Gastroesophageal sphincter (tissue), 3 donors: Measurements from ENCODE around the gene SLC40A1.

Experiments
- CTCF ChIP-seq, 4 experiments: fragments of 200-600 bp in 2 of 4; fragments of 450-650 bp in 2 of 4; sonication (generic) in 1 of 4; IDR thresholded peaks; one replicate each; pipeline ENCODE4 v1.5.1; 2017 to 2019; ENCODE audit warnings: antibody characterized with exemption in 4 of 4, mild to moderate bottlenecking in 2 of 4, moderate library complexity in 2 of 4
- EP300 ChIP-seq: sonication (generic); formaldehyde crosslinking; IDR thresholded peaks from one replicate; pipeline ENCODE4 v1.6.1; 2017; ENCODE audit warnings: antibody characterized with exemption, mild to moderate bottlenecking
- POLR2A ChIP-seq, 2 donors: fragments of 450-650 bp; IDR thresholded peaks; one replicate each; pipeline ENCODE4 v1.6.1; 2017; ENCODE audit warnings: antibody characterized with exemption in 2 of 2, mild to moderate bottlenecking in 2 of 2, moderate library complexity in 1 of 2
- POLR2AphosphoS5 ChIP-seq: sonication (generic); formaldehyde crosslinking; IDR thresholded peaks from one replicate; pipeline ENCODE4 v1.6.1; 2017; ENCODE audit warnings: antibody characterized with exemption

GRCh38 chr2:189578272-189578950 lies 2.2 kb downstream of the SLC40A1 start:
- TF ChIP-seq CTCF (IDR thresholded peaks at IDR 0.05) = no peak
- no peak for TF ChIP-seq POLR2A (IDR thresholded peaks at IDR 0.05)
- TF ChIP-seq POLR2AphosphoS5 = no peak
- TF ChIP-seq EP300 = no peak
